ENCODE measurements around the gene KIAA0319L.

The KIAA0319L gene

GRCh38 chr1:35561297-35561971 lies 4.2 kb upstream of the KIAA0319L start:
- TF ChIP-seq GATA2 (IDR thresholded peaks at IDR 0.05; ENCODE audit: low read depth, low read length), result no peak
- TF ChIP-seq GATA3 (IDR thresholded peaks at IDR 0.05; ENCODE audit: low read depth, low read length), result no peak

GRCh38 chr1:35560256-35561225 lies 3.3 kb upstream of the KIAA0319L start:
- TF ChIP-seq GATA3 (IDR thresholded peaks at IDR 0.05; ENCODE audit: low read depth, low read length), result no peak
- no peak for TF ChIP-seq GATA2 (IDR thresholded peaks at IDR 0.05; ENCODE audit: low read depth, low read length)

GRCh38 chr1:35559317-35559944 lies 2.2 kb upstream of the KIAA0319L start:
- TF ChIP-seq GATA3 (IDR thresholded peaks at IDR 0.05; ENCODE audit: low read depth, low read length) (no peak), GATA2 (IDR thresholded peaks at IDR 0.05; ENCODE audit: low read depth, low read length) (no peak)

GRCh38 chr1:35558374-35559316 lies 1.4 kb upstream of the KIAA0319L start:
- no peak for TF ChIP-seq GATA3 (IDR thresholded peaks at IDR 0.05; ENCODE audit: low read depth, low read length)
- TF ChIP-seq GATA2 (IDR thresholded peaks at IDR 0.05; ENCODE audit: low read depth, low read length), result no peak

GRCh38 chr1:35557611-35558373 lies 589 bp upstream of the KIAA0319L start, which contains the start of gene NCDN:
TSS of gene NCDN (plus strand) at chr1:35557799. CDS start at chr1:35558191, 392 bp downstream.
- no peak for TF ChIP-seq GATA3 (IDR thresholded peaks at IDR 0.05; ENCODE audit: low read depth, low read length)
- no peak for TF ChIP-seq GATA2 (IDR thresholded peaks at IDR 0.05; ENCODE audit: low read depth, low read length)

GRCh38 chr1:35556484-35557117 lies 602 bp downstream of the KIAA0319L start:
- TF ChIP-seq GATA3 (IDR thresholded peaks at IDR 0.05; ENCODE audit: low read depth, low read length), result no peak
- TF ChIP-seq GATA2 (IDR thresholded peaks at IDR 0.05; ENCODE audit: low read depth, low read length), result no peak

GRCh38 chr1:35555601-35556477 lies 1.4 kb downstream of the KIAA0319L start:
- TF ChIP-seq GATA2 (IDR thresholded peaks at IDR 0.05; ENCODE audit: low read depth, low read length), result no peak
- TF ChIP-seq GATA3 (IDR thresholded peaks at IDR 0.05; ENCODE audit: low read depth, low read length), result no peak

GRCh38 chr1:35555212-35555584 lies 2.0 kb downstream of the KIAA0319L start:
- TF ChIP-seq GATA2 (IDR thresholded peaks at IDR 0.05; ENCODE audit: low read depth, low read length) (no peak), GATA3 (IDR thresholded peaks at IDR 0.05; ENCODE audit: low read depth, low read length) (no peak)

GRCh38 chr1:35554266-35555211 lies 2.7 kb downstream of the KIAA0319L start:
- TF ChIP-seq GATA2 (IDR thresholded peaks at IDR 0.05; ENCODE audit: low read depth, low read length) (no peak), GATA3 (IDR thresholded peaks at IDR 0.05; ENCODE audit: low read depth, low read length) (no peak)

GRCh38 chr1:35553851-35554250 lies 3.4 kb downstream of the KIAA0319L start:
- TF ChIP-seq GATA3 (IDR thresholded peaks at IDR 0.05; ENCODE audit: low read depth, low read length), result no peak
- TF ChIP-seq GATA2 (IDR thresholded peaks at IDR 0.05; ENCODE audit: low read depth, low read length), result no peak

Data from SH-SY5Y (cell line).